Measurements from ENCODE around the gene FCGBP.
"Not testable (repeated sequence)": the region's sequence is repeated elsewhere in the genome, so short reads cannot be mapped to it uniquely, and the experiment has no call there.

Gene FCGBP

GRCh38 chr19:39887456-39887951 lies 46.9 kb downstream of the FCGBP start:
- not testable (repeated sequence) for DNase-seq

DNA sequence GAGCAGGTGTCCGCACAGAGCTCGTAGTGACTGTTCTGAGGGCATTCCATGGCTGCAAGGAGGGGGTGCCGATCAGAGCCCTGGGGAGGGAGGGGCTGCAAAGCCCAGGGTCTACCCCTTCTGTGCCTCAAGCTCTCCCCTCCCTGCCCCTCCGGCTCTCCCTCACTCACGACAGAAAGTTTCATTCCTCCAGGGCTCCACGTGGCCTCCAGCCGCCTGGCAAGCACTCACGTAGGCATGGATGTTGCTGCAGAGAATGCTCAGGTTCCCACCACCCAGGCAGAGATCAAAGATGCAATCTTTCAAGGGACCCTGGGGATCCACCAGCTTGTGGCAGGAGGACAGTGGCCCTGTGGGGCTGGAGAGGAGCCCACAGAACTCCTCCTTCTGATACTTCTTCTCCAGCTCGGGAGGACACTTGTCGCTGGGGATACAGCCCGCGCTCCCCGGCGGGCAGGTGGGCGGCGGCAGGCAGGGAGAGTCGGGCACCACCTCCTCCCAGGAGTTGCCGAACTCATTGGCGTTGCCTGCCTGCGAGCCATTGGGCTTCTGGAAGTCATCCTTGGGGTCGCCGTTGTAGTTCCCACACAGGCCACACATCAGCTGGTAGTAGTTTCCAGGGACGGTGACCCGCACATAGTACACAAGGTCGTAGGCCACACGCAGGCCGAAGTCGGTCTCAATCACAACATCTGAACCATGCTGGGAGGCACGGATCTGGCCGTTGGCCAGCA lies 48.4 kb downstream of the FCGBP start:
- not testable (repeated sequence) for DNase-seq

DNA sequence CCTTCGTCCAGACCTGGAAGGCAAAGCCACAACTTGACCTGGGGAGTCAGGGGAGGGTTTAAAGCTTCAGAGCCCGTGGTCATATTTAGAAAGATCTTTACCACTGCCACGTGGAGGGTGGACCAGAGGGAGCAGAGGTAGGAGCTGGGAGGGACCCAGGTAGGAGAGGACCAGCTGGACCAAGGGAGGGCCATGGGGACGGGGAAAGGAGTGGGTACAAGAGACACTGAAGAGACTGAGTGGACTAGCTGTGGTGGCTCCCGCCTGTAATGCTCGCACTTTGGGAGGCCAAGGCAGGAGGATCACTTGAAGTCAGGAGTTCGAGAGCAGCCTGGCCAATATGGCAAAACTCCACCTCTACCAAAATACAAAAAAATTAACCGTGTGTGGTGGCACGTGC lies 49.7 kb downstream of the FCGBP start:
- not testable (repeated sequence) for DNase-seq
